Measurements from ENCODE around the gene MAP4K5. TPM values are rescaled to one million over a fixed set of nuclear protein-coding genes. Genes with fewer than 3 reads are reported as not detected.

MAP4K5 gene
- total and polyA plus RNA-seq, 4 donors: 55.5 to 91.3 (median 66.7) TPM

- Histone ChIP-seq H3K36me3 (ENCODE audit: control insufficient read depth, insufficient read depth, low read length) (no peaks in the 10 kb centered on the region), H3K9me3 (ENCODE audit: control insufficient read depth, insufficient read depth, low read length) (peaks cover 6% of the 10 kb centered on the region), H3K27me3 (ENCODE audit: control insufficient read depth, insufficient read depth, low read length) (no peaks in the 10 kb centered on the region), H3K4me3 (ENCODE audit: low read depth, low read length) (peak overlapping the region; percentile 6), H3K27ac (ENCODE audit: low read depth, low read length) (peak overlapping the region; percentile 92), H3K4me1 (ENCODE audit: control insufficient read depth, insufficient read depth, low read length) (peaks cover 5% of the 10 kb centered on the region)
- DNase-seq (ENCODE audit: low read depth in 4 of 6, low spot score in 6 of 6): no peak
- WGBS (ENCODE audit: insufficient coverage): 100% methylated on average over 1 of the region's 3 CpGs
These were observed 2.0 kb upstream of the MAP4K5 start for GRCh38 chr14:50534416-50534815.

DNA sequence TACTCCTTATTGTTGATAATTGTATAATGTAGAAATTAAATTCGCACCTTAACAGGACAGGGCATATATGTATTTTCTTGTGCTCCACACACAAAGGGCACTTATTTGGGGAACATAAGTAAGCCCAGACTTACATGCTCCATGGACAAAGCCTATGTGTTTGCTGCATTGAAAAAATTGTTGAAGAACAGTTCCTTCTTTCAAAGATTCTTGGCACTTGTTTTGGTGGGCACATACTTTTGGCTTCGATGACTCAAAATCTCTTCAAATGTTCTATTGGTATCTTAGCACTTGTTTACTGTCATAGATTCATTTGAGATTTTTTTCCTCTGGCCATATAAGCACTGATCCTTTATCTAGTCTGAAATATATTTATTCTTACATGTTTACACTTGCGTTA is 1.4 kb upstream of the MAP4K5 start:
- Histone ChIP-seq H3K9me3 (ENCODE audit: control insufficient read depth, insufficient read depth, low read length) (peaks cover 6% of the 10 kb centered on the region), H3K4me1 (ENCODE audit: control insufficient read depth, insufficient read depth, low read length) (peaks cover 9% of the 10 kb centered on the region), H3K36me3 (ENCODE audit: control insufficient read depth, insufficient read depth, low read length) (no peaks in the 10 kb centered on the region), H3K27ac (ENCODE audit: low read depth, low read length) (peak overlapping the region; percentile 92), H3K4me3 (ENCODE audit: low read depth, low read length) (peak overlapping the region; percentile 6), H3K27me3 (ENCODE audit: control insufficient read depth, insufficient read depth, low read length) (no peaks in the 10 kb centered on the region)
- peak in 2 of 6 donors; percentile 43 to 74 for DNase-seq (ENCODE audit: low read depth in 4 of 6, low spot score in 6 of 6)
- WGBS (ENCODE audit: insufficient coverage): no CpG with 5 or more reads among the region's 3 CpGs

DNA sequence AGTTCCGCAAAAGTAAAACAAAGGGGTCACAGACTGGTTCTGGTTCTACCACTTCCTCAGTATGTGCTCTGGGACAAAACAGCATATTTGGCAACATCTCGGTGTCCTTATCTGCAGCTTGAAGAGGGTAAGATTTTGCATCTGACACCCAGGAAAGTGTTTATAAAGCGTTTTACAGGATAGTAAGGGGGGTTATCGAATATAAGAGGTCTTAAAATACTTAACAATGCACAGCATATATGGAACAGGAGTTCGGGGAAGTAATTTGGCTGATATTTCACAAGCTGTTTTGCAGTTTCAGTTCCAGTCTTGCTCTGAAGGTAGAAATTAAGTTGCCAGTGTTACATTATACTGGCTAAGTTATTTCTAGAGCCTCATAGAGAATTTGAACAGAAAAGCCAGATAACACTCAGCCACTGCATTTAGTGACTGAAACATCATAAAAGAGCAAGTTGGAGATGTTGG is 904 bp upstream of the MAP4K5 start:
- no peaks in the 10 kb centered on the region for H3K36me3 ChIP-seq (ENCODE audit: control insufficient read depth, insufficient read depth, low read length)
- peaks cover 6% of the 10 kb centered on the region for H3K9me3 ChIP-seq (ENCODE audit: control insufficient read depth, insufficient read depth, low read length)
- peak overlapping the region; percentile 79 for H3K4me3 ChIP-seq (ENCODE audit: low read depth, low read length)
- H3K27me3 ChIP-seq (ENCODE audit: control insufficient read depth, insufficient read depth, low read length): no peaks in the 10 kb centered on the region
- WGBS (ENCODE audit: insufficient coverage): 28% methylated on average over 2 of the region's 5 CpGs
- peak in 1 of 6 donors; percentile 14 for DNase-seq (ENCODE audit: low read depth in 4 of 6, low spot score in 6 of 6)
- H3K4me1 ChIP-seq (ENCODE audit: control insufficient read depth, insufficient read depth, low read length): peaks cover 11% of the 10 kb centered on the region
- peak overlapping the region; percentile 92 for H3K27ac ChIP-seq (ENCODE audit: low read depth, low read length)

DNA sequence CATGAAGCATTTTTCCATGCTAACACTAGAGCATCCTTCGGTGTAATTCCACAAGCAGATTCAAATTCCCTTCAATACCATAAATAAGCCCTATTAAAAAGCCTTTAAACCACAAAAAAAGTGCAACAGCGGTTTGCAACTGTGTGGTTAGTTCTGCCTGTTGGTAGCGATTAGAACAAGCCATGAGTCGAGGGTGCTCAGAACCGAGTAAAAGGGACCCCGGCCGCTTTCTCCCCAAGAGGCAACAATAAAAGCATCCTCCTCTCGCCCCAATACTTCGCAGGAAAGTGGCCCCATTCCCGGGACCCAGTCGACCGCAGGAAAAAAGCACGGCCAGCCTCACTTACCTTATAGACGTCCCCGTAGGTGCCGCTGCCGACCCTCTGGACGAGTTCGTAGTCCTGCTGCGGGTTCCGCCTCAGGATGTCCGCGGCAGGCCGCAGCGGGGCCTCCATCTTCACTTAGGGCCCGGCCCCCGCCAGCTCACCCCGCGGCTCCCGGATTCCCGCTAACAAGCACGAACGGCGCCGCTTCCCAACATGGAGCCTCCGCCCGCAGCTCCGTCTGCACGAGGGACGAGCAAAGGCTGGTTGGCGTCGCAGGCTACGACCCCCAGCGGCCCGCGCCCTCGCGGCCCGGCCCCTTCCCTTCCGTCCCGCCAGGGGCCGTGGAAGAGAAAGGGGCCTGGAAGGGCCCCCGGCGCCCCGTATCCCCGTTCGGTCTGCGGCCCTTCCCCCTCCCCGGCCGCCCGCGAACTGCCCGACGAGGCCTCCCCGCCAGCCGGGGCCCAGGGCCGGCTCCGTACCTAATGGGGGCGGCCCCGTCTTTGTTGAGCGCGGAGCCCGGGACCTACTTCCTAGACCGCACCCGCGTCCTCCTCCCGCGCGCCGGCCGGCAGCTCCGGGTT is 521 bp downstream of the MAP4K5 start:
- peak in 3 of 6 donors; percentile 39 to 82 (median 77) for DNase-seq (ENCODE audit: low read depth in 4 of 6, low spot score in 6 of 6)
- peak overlapping the region; percentile 93 for H3K27ac ChIP-seq (ENCODE audit: low read depth, low read length)
- peaks cover 1% of the 10 kb centered on the region for H3K9me3 ChIP-seq (ENCODE audit: control insufficient read depth, insufficient read depth, low read length)
- no peaks in the 10 kb centered on the region for H3K27me3 ChIP-seq (ENCODE audit: control insufficient read depth, insufficient read depth, low read length)
- 0% methylated on average over 78 of the region's 82 CpGs for WGBS (ENCODE audit: insufficient coverage)
- H3K36me3 ChIP-seq (ENCODE audit: control insufficient read depth, insufficient read depth, low read length): no peaks in the 10 kb centered on the region
- peak overlapping the region; percentile 79 for H3K4me3 ChIP-seq (ENCODE audit: low read depth, low read length)
- H3K4me1 ChIP-seq (ENCODE audit: control insufficient read depth, insufficient read depth, low read length): peaks cover 11% of the 10 kb centered on the region

DNA sequence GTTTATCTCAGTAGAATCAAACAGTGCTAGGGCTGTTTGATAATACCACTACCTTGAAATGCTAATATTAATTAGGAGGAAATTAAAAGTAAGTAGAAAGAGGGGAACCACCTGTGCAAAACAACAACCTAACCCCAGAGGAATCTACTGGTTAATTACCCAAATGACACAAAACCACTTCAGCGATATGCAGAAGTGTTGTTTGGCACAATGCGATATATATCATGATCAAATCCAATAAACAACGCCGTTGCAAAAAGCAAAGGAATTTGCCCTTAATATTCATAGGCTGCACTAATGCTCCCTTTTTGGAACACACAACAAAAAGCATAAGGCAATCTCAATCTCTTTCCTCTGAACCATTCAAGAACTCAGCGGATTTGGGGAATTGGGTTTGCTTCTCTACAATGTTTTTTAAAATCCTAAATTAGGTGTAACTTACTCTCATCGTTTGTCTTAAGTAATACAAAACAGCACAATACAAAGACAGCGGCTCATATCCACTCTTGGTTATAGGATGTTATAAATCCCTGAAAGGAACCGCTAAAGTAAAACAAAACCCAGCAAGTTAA is 1.5 kb downstream of the MAP4K5 start:
- WGBS (ENCODE audit: insufficient coverage): 0% methylated on average over 1 of the region's 8 CpGs
- H3K4me3 ChIP-seq (ENCODE audit: low read depth, low read length): peak overlapping the region; percentile 79
- H3K27ac ChIP-seq (ENCODE audit: low read depth, low read length): peak overlapping the region; percentile 93
- H3K27me3 ChIP-seq (ENCODE audit: control insufficient read depth, insufficient read depth, low read length): no peaks in the 10 kb centered on the region
- peak in 2 of 6 donors; percentile 15 to 18 for DNase-seq (ENCODE audit: low read depth in 4 of 6, low spot score in 6 of 6)
- H3K36me3 ChIP-seq (ENCODE audit: control insufficient read depth, insufficient read depth, low read length): no peaks in the 10 kb centered on the region
- H3K4me1 ChIP-seq (ENCODE audit: control insufficient read depth, insufficient read depth, low read length): peaks cover 11% of the 10 kb centered on the region
- no peaks in the 10 kb centered on the region for H3K9me3 ChIP-seq (ENCODE audit: control insufficient read depth, insufficient read depth, low read length)

GRCh38 chr14:50530358-50530757 is 2.0 kb downstream of the MAP4K5 start:
- Histone ChIP-seq H3K27me3 (ENCODE audit: control insufficient read depth, insufficient read depth, low read length) (no peaks in the 10 kb centered on the region), H3K36me3 (ENCODE audit: control insufficient read depth, insufficient read depth, low read length) (no peaks in the 10 kb centered on the region), H3K27ac (ENCODE audit: low read depth, low read length) (peak overlapping the region; percentile 93), H3K4me3 (ENCODE audit: low read depth, low read length) (peak overlapping the region; percentile 79), H3K9me3 (ENCODE audit: control insufficient read depth, insufficient read depth, low read length) (no peaks in the 10 kb centered on the region), H3K4me1 (ENCODE audit: control insufficient read depth, insufficient read depth, low read length) (peaks cover 11% of the 10 kb centered on the region)
- DNase-seq (ENCODE audit: low read depth in 4 of 6, low spot score in 6 of 6): no peak
- WGBS (ENCODE audit: insufficient coverage): no CpG with 5 or more reads among the region's 1 CpG

DNA sequence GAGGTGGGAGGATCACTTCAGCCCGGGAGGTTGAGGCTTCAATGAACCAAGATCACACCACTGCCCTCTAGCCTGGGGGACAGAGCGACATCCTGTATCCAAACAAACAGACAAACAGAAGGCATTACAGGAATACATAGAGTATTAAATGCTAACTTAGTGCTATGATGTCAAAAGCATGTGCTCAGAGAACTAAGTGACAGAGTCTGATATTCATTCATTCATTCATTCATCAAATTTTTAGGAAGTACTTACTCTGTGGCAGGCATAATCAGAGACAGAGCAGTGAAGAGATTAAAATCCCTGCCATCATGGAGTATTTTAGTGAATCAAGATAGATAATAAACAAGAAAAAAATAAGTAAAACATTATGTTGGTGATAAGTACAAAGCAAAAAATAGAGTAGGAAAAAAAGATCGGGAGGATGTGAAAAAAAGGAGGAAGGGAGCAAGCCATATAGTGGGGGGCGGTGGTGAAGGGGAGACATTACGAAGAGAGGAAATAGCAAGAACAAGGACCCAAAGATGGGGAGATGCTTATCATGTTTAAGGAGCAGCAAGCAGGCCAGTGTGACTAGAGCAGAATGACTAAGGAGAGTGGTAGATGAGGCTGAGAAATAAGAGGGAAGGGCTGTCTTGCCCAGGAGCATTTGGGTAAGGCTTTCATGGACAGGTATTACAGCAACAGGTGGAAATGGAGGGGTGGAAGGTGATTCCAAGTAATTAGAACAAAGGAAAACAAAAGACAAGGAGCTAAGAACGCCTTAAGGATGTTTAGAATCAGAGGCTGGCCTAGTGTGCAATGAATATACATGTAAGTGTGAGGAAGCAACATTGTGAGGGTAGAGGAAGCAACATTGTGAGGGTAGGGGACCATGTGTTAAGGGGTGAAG is 2.8 kb downstream of the MAP4K5 start:
- DNase-seq (ENCODE audit: low read depth in 4 of 6, low spot score in 6 of 6): no peak
- WGBS (ENCODE audit: insufficient coverage): 58% methylated on average over 4 of the region's 6 CpGs
- H3K4me3 ChIP-seq (ENCODE audit: low read depth, low read length): peak overlapping the region; percentile 79
- no peaks in the 10 kb centered on the region for H3K9me3 ChIP-seq (ENCODE audit: control insufficient read depth, insufficient read depth, low read length)
- H3K27ac ChIP-seq (ENCODE audit: low read depth, low read length): peak overlapping the region; percentile 13
- H3K4me1 ChIP-seq (ENCODE audit: control insufficient read depth, insufficient read depth, low read length): peaks cover 11% of the 10 kb centered on the region
- H3K27me3 ChIP-seq (ENCODE audit: control insufficient read depth, insufficient read depth, low read length): no peaks in the 10 kb centered on the region
- H3K36me3 ChIP-seq (ENCODE audit: control insufficient read depth, insufficient read depth, low read length): no peaks in the 10 kb centered on the region

DNA sequence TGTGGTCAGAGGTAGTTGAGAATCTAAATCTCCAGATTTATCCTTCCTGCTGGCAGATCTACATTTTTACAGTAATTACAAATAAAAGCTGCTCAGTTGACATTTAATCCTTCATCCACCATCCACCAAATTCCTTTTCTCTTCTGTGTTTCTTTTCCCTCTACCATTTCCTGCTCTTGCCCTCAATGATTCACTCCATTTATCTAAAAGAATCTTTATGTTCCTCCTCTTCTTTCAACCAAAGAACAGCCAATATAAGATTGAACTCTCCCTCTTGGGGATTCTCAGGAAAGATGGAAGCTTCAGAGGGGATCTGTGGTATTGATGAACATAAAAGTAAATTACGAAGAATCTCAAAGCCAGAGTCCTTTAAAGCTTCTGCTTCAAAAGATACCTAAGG is 4.4 kb downstream of the MAP4K5 start:
- no CpG with 5 or more reads among the region's 1 CpG for WGBS (ENCODE audit: insufficient coverage)
- Histone ChIP-seq H3K4me3 (ENCODE audit: low read depth, low read length) (no peak overlapping the region), H3K36me3 (ENCODE audit: control insufficient read depth, insufficient read depth, low read length) (no peaks in the 10 kb centered on the region), H3K27me3 (ENCODE audit: control insufficient read depth, insufficient read depth, low read length) (no peaks in the 10 kb centered on the region), H3K27ac (ENCODE audit: low read depth, low read length) (no peak overlapping the region), H3K9me3 (ENCODE audit: control insufficient read depth, insufficient read depth, low read length) (no peaks in the 10 kb centered on the region), H3K4me1 (ENCODE audit: control insufficient read depth, insufficient read depth, low read length) (peaks cover 11% of the 10 kb centered on the region)
- DNase-seq (ENCODE audit: low read depth in 4 of 6, low spot score in 6 of 6): no peak
